Glomerular endothelial cell (primary cell): ENCODE data around the gene NLRC3. TPM values are rescaled to one million over a fixed set of nuclear protein-coding genes. Genes with fewer than 3 reads are reported as not detected.
"Not testable (repeated sequence)": the region's sequence is repeated elsewhere in the genome, so short reads cannot be mapped to it uniquely, and the experiment has no call there.

Source experiments
- DNase-seq: peaks from one replicate; pipeline ENCODE4 v3.0.0-alpha.2; 2011; ENCODE audit warnings: low read depth, low spot score; ENCODE audit errors: extremely low read depth
- total RNA-seq: library from RNA; depleted of rRNA; stranded (reverse); fragments of >200 nt; gene quantifications from 2 replicates; pipeline ENCODE4 v1.2.3, GENCODE V29; 2015

The NLRC3 gene
- total RNA-seq, 1 donor from 2014 or later, result 7.5 TPM

GRCh38 chr16:3515897-3516296 lies 61.3 kb downstream of the NLRC3 start:
- no peak for DNase-seq

- DNase-seq, result no peak
Measured at GRCh38 chr16:3514621-3515020, 62.6 kb downstream of the NLRC3 start.

- no peak for DNase-seq
Measured at GRCh38 chr16:3513892-3514583, 63.2 kb downstream of the NLRC3 start.

- DNase-seq, result no peak
Measured at GRCh38 chr16:3511286-3512180, 65.7 kb downstream of the NLRC3 start.

GRCh38 chr16:3510416-3510815 lies 66.8 kb downstream of the NLRC3 start:
- DNase-seq, result no peak

GRCh38 chr16:3509470-3509928 lies 67.7 kb downstream of the NLRC3 start:
- no peak for DNase-seq

GRCh38 chr16:3508736-3509135 lies 68.5 kb downstream of the NLRC3 start:
- DNase-seq, result no peak

GRCh38 chr16:3503523-3503922 lies 73.7 kb downstream of the NLRC3 start:
- DNase-seq, result no peak

- no peak for DNase-seq
Measured at GRCh38 chr16:3501783-3502400, 75.3 kb downstream of the NLRC3 start.

- DNase-seq, result not testable (repeated sequence)
Measured at GRCh38 chr16:3501412-3501761, 75.8 kb downstream of the NLRC3 start.

- DNase-seq, result no peak
Measured at GRCh38 chr16:3498988-3499387, 78.2 kb downstream of the NLRC3 start.

- DNase-seq, result no peak
Measured at GRCh38 chr16:3497771-3498170, 79.4 kb downstream of the NLRC3 start.

- DNase-seq, result no peak
Measured at GRCh38 chr16:3496386-3496785, 80.8 kb downstream of the NLRC3 start.

GRCh38 chr16:3495176-3495575 lies 82.0 kb downstream of the NLRC3 start, which contains the start of gene C16orf90:
C16orf90 (minus strand) TSS chr16:3495489; CDS start chr16:3495421, 68 bp downstream.
- DNase-seq, result no peak

GRCh38 chr16:3494386-3494973 lies 82.7 kb downstream of the NLRC3 start:
- no peak for DNase-seq

GRCh38 chr16:3492356-3492755 lies 84.8 kb downstream of the NLRC3 start:
- no peak for DNase-seq

- DNase-seq, result no peak
Measured at GRCh38 chr16:3490911-3491629, 86.1 kb downstream of the NLRC3 start.
